Measurements from ENCODE around the gene BGN.

DNA sequence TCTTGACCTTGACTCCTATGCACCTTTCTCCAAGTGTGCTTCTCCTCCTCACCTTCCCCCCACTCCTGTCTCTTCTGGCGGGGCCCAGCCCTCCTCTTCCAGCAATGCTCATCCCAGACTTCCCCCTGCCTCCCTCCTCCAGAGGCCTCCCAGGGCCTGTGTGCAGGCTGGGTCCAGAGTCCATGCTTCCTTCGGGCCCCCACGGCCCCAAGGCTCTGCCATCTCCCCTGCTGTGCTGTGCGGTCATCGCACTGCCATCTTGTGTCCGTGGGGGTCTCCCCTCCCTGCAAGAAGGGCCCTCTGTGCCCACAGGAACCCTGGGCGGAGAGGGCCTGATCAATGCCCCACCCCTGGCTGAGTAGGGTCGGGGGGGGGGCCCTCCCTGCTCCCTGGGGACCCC is 49.9 kb downstream of the BGN start:
- TF ChIP-seq YY1 (IDR thresholded peaks at IDR 0.05; ENCODE audit: low read depth) (no peak), REST (IDR thresholded peaks at IDR 0.05; ENCODE audit: low read depth) (no peak), RAD21 (IDR thresholded peaks at IDR 0.05; ENCODE audit: low read depth) (no peak), EGR1 (IDR thresholded peaks at IDR 0.05) (no peak), EP300 (IDR thresholded peaks at IDR 0.05; ENCODE audit: borderline replicate concordance) (no peak)

Measured in Ishikawa (cell line).